PFSK-1 (cell line): ENCODE measurements around the gene BPIFB4.

Experiments
- FOXP2 ChIP-seq: optimal IDR thresholded peaks from 2 replicates; pipeline ENCODE3; 2011; ENCODE audit warnings: borderline replicate concordance, control low read depth, inconsistent platforms; ENCODE audit not compliant: insufficient read depth; ENCODE audit errors: extremely low read length, extremely low read depth
- POLR2AphosphoS5 ChIP-seq: IDR thresholded peaks from 2 replicates; pipeline ENCODE4 v1.6.1; 2012; ENCODE audit warnings: low read depth, mild to moderate bottlenecking, control low read depth, low read length, moderate library complexity
- SIN3A ChIP-seq: IDR thresholded peaks from 2 replicates; pipeline ENCODE4 v1.6.1; 2012; ENCODE audit warnings: mild to moderate bottlenecking, low read length, moderate library complexity, borderline replicate concordance; ENCODE audit not compliant: insufficient read depth
- TAF1 ChIP-seq: IDR thresholded peaks from 2 replicates; pipeline ENCODE4 v1.6.1; 2012; ENCODE audit warnings: low read length, control low read depth, borderline replicate concordance; ENCODE audit not compliant: insufficient read depth
- TF ChIP-seq, protein P1 (sequence below), 2 experiments: IDR thresholded peaks; 2 replicates each; pipeline versions ENCODE4 v1.6.1 to v1.8.0; 2011 to 2012; ENCODE audit warnings: low read depth in 2 of 2, low read length in 2 of 2, control low read depth in 1 of 2, inconsistent platforms in 1 of 2, mild to moderate bottlenecking in 1 of 2, moderate library complexity in 1 of 2; ENCODE audit not compliant: insufficient read depth in 1 of 2

DNA sequence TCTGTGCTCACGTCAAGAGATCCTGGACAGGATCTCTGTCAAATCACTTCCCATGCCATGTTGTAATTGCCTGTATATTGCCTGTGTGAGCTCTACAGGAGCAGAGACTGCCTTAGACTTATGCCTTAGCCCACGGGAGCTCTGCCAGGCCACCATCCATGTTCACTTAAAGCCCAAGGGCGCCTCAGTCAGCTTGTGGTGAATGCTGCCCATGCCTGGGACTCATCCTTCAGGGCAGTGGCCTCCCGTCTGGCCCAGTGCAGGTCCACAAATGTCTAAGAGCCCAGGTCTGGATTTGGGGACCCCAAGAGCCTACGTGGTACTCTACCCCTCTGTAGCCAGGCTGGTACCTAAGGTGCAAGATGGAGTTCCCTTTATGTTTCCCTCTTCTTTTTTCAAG, 66.1 kb downstream of the BPIFB4 start:
- TF ChIP-seq, protein P1, sequence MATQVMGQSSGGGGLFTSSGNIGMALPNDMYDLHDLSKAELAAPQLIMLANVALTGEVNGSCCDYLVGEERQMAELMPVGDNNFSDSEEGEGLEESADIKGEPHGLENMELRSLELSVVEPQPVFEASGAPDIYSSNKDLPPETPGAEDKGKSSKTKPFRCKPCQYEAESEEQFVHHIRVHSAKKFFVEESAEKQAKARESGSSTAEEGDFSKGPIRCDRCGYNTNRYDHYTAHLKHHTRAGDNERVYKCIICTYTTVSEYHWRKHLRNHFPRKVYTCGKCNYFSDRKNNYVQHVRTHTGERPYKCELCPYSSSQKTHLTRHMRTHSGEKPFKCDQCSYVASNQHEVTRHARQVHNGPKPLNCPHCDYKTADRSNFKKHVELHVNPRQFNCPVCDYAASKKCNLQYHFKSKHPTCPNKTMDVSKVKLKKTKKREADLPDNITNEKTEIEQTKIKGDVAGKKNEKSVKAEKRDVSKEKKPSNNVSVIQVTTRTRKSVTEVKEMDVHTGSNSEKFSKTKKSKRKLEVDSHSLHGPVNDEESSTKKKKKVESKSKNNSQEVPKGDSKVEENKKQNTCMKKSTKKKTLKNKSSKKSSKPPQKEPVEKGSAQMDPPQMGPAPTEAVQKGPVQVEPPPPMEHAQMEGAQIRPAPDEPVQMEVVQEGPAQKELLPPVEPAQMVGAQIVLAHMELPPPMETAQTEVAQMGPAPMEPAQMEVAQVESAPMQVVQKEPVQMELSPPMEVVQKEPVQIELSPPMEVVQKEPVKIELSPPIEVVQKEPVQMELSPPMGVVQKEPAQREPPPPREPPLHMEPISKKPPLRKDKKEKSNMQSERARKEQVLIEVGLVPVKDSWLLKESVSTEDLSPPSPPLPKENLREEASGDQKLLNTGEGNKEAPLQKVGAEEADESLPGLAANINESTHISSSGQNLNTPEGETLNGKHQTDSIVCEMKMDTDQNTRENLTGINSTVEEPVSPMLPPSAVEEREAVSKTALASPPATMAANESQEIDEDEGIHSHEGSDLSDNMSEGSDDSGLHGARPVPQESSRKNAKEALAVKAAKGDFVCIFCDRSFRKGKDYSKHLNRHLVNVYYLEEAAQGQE (IDR thresholded peaks at IDR 0.05; ENCODE audit: insufficient read depth in 1 of 2, low read depth in 2 of 2, low read length in 2 of 2), result no peak
- TF ChIP-seq POLR2AphosphoS5 (no peak), TAF1 (no peak), SIN3A (no peak), FOXP2 (no peak)
